Medulla oblongata (tissue), 1 donor: ENCODE measurements around the gene PARP9.
"Not testable (repeated sequence)": the region's sequence is repeated elsewhere in the genome, so short reads cannot be mapped to it uniquely, and the experiment has no call there.

Source experiments
- DNase-seq: peaks from one replicate; pipeline ENCODE4 v3.0.0-alpha.2; 2015; ENCODE audit errors: extremely low spot score

Gene PARP9

DNA sequence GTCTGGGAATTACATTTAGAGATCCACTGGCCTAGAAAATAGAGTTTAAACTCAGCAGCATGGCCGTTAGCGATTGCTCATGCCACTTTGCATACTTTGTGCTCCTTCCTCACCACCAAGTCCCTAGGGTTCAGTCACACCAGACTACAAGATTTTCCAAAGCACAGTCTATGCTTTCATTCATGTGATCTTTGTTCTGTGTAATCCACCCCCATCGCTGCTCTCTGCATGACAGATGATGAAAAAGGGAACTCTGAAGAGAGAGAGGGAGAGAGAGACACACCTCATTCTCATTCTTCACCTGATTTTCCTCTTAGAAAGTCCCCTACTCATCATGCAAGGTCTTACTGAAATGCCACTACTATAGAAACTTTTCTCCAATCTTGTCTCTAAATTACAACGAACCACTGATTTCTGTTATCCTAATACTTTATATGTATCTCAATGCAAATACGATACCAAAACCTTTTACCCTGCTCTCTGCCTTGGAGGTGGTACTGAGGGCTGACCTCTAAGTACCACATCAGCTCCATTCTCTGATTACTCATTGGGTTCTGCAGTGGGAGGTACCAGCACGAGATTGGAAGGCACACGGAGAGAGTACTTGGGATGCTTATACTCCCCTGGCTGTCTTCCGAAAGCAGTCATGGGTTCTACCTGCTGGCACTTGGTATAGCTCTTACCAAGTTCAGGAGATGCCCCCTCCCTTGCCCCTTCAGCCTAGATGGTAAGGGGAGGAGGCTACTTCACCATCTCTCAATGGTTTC is 12.3 kb upstream of the PARP9 start:
- no peak for DNase-seq

DNA sequence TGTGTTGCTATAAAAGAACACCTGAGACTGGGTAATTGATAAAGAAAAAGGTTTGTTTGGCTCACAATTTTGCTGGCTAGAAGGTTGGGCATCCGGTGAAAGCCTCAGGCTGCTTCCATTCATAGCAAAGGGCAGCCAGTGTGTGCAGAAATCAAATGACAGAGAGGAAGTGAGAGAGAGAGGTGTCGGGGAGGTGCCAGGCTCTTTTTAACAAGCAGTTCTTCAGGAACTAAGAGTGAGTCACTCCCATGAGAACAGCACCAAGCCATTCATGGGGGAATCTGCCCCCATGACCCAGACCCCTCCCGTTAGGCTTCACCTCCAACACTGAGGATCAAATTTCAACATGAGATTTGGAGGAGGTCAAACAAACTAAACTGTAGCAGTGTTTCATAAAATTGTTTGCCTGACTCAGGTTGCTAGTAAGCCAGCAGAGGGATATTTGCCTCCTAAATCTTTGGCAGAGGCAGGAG is 8.9 kb upstream of the PARP9 start:
- DNase-seq = no peak

DNA sequence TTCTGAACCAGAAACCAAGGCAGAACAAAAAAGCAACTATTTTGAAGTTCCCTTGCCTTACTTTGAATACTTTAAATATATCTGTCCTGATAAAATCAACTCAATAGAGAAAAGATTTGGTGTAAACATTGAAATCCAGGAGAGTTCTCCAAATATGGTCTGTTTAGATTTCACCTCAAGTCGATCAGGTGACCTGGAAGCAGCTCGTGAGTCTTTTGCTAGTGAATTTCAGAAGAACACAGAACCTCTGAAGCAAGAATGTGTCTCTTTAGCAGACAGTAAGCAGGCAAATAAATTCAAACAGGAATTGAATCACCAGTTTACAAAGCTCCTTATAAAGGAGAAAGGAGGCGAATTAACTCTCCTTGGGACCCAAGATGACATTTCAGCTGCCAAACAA is 4.7 kb upstream of the PARP9 start:
- DNase-seq = no peak

DNA sequence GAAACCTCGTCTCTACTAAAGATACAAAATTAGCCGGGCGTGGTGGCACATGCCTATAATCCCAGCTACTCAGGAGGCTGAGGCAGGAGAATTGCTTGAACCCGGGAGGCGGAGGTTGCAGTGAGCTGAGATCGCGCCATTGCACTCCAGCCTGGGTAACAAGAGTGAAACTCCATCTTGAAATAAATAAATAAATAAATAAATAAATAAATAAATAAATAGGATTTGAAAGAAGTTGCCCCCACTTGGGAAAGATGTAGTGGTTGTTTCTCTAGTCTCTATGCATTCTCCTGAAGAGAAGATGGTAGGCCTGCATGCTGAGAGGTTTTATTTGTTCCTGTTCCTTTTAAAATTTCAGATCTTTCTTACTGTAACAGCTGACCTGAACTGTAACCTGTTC is 4.0 kb upstream of the PARP9 start:
- DNase-seq = not testable (repeated sequence)

DNA sequence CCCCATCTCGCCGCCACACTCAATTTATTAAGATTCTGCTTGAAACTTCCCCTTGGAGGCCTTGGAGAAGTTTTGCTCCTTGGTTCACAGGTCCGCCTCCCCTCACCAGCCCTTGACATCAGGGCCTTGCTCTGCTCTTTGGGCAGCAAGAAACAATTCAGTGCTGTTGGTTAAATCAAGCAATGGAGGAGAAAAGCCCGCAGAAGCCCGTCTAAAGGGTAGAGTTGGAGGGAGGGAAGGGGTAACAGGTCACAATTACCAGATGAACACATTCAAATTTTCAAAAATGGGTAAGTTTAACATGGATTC is 429 bp downstream of the PARP9 start:
- DNase-seq = peak; percentile 30

DNA sequence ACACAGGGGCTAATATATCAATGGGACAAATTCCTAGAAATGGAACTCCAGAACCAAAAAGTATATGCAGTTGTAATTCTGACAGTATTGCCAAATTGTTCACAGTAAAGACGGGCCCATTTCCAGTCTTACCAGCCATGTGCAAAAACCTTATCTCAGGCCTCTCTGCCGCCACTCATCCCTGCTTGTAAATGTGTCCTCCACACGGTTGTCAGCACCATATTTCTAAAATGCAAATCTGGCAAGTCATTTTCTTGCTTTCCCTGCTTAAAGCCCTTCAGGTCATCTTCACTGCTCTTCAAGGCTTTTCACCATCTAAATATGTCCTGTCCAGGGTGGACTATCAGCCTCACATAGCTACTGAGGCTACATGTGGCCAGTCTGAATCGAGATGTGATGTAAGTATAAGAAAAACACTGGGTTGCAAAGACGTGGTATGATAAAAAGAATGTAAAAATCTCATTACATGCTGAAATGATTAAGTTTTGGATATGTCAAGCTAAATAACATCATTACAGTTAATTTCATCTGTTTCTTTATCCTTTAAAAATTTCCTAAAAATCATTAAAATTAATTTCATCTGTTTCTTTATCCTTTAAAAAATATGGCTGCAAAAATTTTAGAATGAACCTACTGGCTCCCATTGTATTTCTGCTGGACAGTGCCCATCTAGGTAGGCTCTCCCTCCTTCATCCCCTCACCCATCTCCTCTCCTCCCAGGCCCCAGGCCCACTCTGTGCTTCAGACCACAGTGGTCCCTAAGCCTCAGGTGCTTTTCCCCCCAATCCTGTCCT is 980 bp downstream of the PARP9 start:
- no peak for DNase-seq

DNA sequence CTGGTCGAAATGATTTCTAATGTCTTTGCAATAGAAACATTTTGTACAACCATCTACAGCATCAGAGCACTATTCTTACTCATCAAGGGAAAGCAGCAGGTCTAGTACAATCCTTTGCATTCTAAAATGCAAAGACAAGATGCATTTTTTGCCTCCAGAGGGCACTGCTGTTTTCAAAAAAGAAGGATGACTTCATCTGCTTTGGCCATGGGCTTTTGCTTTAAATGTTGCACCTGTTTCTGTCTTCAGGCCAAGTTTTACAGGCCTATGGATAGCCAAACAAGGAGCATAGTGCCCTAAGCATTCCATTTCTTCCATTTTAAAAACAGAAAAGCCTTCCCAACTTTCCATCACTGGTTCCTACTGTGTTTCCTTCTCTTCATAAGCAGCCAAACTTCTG is 3.4 kb downstream of the PARP9 start:
- peak; percentile 67 for DNase-seq

DNA sequence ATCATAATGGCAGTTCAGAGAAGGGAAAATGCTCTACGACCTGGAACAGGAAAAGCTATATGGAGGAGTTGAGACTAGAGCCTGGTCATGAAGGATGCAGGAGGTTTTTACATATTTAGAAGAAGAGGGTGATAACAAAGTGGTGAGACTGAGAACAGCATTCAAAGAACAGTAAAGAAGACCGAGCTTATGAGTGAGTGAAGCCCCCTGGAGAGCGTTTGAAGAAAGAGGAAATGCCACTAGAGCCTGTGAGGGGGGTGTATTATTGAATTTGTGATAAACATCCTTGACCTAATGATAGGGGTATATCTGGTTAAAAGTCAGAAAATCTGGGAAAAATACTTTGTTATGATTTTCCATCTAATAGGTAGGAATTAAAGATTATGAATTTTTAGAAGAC is 4.2 kb downstream of the PARP9 start:
- DNase-seq = no peak

DNA sequence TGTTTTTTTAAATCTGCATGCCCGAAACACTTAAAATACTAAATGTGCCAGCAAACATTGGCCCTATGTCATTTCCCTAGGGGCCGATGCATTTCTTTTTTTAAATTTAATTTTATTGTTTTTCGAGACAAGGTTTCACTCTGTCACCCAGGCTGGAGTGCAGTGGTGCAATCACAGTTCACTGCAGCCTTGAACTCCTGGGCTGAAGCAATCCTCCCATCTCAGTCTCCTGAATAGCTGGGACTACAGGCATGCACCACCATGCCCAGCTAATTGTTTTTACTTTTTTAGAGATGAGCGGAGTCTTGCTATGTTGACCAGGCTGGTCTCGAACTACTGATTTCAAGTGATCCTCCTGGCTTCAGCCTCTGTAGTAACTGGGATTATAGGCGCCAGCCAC is 5.5 kb downstream of the PARP9 start:
- no peak for DNase-seq

DNA sequence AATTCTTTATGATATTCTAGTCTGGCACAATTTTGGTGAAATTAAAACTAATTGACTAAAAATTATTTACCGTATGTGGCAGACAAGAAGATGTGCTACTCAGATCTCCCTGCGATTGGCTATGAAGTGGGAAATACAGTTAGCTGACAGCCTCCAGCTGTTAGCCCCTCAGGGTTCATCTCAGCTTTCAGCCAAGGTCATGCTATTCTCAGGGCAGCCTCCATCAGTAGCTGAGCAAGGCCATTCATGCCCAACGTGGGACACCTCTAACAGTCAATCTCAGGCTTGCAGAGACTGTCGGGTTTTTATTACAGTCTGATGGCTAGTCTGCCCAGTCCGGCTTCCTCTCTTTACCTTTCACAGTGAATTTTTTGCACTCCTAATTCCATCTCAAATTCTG is 6.7 kb downstream of the PARP9 start:
- no peak for DNase-seq

DNA sequence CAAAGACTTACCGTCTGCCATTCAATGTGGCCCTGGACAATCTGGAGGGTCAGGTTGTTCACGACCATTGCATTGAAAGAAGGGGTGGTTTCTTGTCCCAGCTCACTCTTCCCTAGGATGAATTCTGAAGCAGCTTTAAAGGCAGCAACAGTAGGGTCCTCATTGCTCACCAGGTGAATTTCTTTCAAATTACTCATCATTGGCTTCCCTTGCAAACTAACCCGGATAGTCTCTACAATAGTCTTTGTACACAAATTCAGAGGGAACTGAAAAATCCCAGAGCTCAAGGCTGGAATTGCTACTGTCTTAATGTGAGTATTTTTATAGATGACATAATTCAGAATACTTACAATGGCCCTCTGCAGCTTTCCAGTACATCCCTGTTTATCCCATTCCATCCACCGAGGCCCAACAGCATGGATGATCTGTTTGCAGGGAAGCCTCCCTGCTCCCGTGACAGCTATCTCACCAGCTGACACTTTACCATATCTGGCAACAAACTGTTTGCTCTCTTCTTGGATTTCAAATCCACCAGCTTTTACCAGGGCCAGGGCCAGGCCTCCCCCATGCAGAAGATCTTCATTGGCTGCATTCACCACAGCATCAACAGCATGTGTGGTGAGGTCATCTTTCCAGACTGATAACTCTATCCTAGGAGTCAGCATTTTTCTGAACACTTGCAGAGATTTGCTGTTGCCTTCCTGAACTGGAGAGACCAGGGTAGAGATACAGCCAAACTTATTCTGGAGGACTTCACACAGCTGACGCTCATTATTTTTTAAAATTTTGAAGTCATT is 8.6 kb downstream of the PARP9 start:
- no peak for DNase-seq

DNA sequence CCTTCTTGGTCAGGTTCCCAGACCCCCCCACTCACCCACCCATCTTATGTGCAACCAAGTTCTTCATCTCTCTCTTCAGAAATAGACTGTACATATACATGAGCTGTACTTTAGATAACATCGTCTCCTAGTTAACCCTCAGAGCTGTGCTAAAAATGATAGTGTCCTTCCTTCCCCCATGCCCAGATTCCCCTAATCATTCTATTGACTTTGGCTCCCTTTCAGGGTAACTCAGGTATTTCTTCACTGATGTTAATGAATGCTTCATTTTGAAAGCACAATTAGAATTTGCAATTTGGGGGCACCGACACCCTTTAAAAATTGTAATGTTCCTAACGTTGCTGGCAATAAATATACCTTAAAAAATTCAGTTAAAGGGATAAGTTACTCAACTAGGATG is 10.9 kb downstream of the PARP9 start:
- no peak for DNase-seq

DNA sequence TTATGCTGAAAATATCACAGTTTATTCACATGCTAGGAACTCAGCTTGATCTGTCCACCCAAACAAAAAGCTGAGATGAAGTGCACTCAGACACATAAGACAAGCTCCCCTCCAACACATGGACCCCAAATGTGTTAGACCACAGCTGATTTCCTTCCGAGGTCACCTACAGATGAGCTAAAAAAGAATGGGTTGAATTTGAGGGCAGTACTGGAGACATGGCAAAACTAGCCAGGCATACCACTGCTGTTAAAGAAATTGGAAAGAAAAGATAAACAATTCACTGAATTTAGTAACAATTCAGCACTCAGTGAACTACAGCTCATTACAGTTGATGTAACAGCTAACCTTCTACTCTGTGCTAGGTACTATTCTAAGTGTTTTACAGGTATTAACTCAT is 15.5 kb downstream of the PARP9 start:
- no peak for DNase-seq

DNA sequence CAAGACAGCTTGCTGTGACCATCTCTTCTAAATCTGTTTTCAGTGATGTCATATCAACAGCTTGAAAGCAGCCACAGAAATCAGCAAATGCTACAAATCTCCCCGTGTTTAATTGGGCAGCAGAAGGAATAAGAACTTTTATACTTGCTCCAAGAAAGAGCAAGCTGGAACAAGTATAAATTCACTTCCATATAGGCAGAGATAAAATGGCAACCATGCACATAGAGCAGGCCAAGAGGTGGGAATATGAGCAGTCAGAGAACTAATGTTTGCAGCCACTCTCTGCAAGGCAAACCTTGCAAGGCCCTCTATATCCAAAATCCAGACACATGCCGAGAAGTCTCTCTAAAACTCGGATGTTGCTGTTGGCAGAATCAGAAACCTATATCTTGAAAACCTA is 16.0 kb downstream of the PARP9 start:
- DNase-seq = no peak

DNA sequence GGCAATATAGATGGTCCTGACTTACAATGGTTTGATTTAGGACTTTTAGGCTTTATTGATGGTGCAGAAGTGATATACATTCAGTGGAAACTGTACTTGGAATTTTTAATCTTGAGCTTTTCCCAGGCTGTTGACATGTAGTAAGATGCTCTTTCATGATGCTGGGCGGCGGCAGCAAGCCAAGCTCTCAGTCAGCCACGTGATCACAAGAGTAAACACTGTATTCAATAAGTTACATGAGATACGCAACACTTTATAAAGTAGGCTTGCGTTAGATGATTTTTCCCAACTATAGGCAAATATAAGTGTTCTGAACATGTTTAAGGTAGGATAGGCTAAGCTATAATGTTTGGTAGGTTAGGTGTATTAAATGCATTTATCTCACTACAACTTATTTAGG is 17.9 kb downstream of the PARP9 start:
- no peak for DNase-seq

DNA sequence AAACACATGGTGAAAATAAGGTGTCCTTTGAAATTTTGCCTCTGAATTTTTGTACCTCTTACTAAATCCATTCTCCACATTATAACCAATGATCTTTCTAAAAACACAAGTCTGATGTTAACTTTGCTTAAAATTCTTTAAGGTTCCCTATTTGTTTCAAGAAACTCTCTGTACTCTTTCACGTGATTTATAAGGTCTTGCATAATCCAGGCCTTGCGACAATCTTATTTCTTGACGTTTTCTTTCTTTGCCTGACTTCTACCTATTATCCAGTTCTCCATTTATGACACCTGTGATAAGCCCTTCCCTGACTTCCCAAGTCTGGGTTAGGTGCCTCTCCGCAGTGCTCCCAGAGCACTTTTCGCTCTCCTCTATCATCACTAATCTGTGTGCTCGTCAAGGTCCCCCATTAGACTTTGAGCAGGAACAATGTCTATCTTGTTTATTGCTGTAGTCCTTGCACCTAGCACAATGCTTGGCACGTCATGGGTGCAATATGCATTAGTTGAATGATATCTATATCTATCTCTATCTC is 25.1 kb downstream of the PARP9 start:
- DNase-seq = peak; percentile 7

DNA sequence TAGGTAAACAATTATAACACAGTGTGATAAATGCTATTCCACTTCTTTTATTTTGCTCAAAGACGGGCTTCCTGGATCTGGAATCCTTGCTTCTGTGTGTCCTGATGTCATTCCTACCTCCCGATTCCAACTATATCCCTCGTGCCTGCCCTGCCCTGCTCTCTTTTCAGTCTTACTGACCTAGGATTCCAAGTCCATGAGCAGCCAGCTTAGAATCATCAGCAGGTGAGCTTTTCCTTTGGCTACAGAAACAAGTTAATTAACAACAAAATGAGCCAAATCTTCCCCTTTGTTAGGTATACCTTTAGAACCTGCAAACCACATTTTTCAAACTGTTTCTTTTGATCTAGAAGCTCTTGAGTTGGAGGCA is 27.5 kb downstream of the PARP9 start:
- no peak for DNase-seq

DNA sequence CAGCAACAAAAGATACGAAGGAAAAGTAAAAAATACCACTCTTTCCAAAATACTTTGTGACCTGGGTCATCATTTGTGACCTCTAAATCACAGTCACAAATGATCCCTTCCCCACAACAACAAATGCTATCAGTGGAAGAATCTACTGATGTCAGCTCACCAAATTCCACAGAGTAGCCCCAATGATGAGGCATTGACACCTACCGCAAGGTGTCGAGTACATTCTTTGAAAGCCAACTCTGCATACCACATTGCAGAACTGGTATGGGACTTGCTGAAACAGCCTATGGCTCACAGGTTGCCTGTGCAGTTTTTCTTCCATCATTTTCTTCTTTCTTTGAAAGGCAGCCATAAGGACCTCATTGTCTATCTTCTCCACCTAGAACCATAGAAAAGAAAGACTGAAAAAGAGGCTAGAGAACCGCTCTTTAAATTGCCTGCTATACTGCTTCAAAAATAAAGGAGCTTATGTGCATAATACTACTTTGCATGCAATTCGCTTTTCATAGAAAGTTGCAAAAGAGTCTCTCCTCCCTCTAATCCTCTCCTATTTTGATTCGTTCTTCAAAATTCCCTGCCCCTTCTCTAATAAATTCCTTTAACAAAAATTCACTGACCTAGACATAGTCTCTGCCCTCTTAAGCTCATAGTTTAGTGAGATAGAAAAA is 28.0 kb downstream of the PARP9 start:
- no peak for DNase-seq

DNA sequence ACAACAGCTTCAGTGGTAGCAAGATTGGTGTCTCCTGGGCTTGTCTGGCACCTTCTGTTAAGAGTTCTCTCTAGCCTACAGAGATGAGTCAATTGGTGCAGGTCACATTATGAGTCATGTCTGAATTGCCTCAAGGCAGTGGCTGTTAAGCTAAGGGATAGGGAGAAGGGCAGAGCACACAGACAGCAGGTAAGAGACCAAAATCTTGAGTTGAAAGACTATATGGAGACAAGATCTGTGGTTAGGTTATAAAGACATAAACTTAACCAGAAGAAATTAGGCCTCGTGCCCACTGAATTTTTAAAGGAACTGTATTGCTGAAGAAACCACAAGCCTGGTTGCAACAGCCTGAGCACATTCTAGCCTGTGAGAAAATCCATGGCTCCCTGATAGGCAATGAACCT is 30.2 kb downstream of the PARP9 start:
- no peak for DNase-seq

DNA sequence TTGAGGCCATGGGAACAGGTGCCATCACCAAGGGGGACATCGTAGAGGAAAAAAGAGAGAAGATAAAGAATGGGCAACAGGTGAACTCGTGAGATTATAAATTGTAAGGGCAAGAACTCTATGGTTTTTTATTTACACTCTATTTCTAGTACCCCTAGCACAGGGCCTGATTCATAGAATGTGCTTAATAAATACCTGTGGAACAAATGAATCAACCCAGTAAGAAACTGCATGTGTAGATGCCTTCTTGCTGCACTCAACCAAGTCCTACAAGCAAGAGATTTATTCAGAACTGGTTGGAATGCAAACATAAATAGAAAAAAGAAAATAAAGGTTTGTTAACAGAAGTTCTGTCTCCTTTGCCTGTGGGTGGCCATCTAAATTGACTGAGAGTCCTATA is 30.6 kb downstream of the PARP9 start:
- no peak for DNase-seq

DNA sequence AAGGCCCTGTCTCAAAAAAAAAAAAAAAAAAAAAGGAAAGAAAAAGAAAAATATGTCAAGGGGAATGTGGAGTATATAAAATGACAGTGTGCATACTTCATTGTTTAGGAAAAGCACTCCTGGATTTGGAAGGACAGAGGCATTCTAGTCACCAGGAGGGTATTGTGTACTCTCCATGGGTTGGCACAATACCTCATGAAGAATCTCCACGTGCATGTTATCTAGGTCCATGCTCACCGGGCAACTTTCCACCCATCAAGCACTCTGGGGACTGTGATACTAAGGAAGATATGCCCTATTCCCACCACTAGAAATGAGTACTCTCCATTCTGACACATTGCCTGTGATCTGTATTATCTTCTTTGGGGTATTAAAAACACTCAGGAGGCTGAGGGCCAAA is 33.9 kb downstream of the PARP9 start:
- DNase-seq = no peak

DNA sequence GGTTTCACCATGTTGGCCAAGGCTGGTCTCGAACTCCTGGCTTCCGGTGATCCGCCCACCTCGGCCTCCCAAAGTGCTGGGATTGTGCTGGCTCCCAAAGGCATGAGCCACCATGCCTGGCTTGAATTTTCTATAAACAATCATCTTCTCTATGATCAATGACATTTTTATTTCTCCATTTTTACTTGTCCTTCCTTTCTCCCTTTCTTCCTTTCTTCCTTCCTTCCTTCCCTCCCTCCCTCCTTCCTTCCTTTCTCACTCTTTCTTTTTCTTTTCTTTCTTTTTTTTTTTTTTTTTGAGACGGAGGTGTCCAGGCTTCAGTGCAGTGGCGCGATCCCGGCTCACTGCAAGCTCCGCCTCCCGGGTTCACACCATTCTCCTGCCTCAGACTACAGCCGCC is 40.8 kb downstream of the PARP9 start:
- no peak for DNase-seq
